Islet precursor cell (in vitro differentiated cells): Measurements from ENCODE around the gene SV2C.
"Not testable (repeated sequence)": the region's sequence is repeated elsewhere in the genome, so short reads cannot be mapped to it uniquely, and the experiment has no call there.

Experiments
- DNase-seq: peaks from one replicate; pipeline ENCODE4 v3.0.0-alpha.2; 2018

Gene SV2C, protein sequence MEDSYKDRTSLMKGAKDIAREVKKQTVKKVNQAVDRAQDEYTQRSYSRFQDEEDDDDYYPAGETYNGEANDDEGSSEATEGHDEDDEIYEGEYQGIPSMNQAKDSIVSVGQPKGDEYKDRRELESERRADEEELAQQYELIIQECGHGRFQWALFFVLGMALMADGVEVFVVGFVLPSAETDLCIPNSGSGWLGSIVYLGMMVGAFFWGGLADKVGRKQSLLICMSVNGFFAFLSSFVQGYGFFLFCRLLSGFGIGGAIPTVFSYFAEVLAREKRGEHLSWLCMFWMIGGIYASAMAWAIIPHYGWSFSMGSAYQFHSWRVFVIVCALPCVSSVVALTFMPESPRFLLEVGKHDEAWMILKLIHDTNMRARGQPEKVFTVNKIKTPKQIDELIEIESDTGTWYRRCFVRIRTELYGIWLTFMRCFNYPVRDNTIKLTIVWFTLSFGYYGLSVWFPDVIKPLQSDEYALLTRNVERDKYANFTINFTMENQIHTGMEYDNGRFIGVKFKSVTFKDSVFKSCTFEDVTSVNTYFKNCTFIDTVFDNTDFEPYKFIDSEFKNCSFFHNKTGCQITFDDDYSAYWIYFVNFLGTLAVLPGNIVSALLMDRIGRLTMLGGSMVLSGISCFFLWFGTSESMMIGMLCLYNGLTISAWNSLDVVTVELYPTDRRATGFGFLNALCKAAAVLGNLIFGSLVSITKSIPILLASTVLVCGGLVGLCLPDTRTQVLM

DNA sequence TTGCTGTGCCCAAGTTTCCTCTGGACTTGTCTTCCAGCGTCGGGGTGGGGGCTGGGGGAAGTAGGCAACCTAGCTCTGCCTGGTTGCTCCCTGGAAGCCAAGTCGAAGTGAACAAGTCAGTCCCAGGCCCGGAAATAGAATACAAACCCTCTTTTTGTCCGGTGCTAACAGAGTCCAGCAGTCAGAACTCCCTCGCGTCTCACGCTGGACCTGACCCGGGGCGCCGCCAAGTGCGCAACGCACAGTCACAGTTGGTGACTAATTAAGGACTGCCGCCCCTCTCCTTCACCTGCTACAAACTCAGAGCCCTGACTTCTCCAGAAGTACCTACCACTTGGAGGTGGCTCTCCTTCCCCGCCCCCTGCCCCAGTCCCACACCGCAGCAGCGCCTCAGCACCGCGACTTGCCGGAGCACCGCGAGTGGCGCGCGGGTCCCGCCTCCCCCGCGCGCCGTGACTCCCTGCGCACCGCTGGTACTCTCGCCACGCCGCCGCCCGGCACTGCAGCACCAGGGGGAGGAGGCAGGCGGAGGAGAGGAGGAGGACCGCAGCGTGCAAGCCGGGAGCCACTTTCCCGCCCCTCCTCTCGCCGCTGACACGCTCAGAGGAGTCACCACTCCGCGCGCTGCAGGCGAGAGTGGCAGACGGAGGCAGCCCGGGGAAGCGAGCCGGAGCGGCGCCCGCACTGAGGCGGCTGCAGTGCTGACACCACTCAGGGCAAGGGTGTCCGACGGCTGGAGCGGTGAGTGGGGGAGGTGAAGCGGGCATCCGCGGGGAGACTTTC lies at the start of gene SV2C:
TSS of gene SV2C (plus strand) at position 612 of the 783 bp plus-strand sequence. CDS start 48,368 bp downstream, outside the sequence.
- DNase-seq: peak; percentile 83

DNA sequence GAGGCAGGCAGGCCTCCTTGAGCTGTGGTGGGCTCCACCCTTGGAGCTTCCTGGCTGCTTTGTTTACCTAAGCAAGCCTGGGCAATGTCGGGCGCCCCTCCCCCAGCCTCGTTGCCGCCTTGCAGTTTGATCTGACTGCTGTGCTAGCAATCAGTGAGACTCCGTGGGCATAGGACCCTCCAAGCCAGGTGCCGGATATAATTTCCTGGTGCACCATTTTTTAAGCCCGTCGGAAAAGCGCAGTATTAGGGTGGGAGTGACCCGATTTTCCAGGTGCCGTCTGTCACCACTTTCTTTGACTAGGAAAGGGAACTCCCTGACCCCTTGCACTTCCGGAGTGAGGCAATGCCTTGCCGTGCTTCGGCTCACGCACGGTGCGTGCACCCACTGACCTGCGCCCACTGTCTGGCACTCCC lies 45.4 kb upstream of the SV2C start:
- DNase-seq: not testable (repeated sequence)

DNA sequence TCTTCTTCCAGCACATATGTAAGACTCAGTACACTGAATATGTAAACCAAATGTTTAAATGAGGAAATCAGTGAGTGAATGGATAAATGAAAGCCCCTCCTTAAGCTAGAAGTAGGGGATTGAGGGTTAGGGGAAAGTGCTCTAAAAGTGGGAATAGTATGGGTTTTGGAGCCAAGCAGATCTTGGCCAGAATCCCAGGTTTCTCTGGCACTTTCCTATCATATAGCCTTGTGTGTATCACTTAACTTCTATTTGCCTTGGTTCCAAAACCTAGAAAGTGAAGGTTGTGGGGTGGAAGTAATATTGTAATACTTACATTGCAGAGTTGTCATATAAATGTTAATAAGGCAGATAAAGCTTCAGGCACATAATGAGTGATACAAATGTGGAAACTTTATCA lies 45.0 kb upstream of the SV2C start:
- no peak for DNase-seq

DNA sequence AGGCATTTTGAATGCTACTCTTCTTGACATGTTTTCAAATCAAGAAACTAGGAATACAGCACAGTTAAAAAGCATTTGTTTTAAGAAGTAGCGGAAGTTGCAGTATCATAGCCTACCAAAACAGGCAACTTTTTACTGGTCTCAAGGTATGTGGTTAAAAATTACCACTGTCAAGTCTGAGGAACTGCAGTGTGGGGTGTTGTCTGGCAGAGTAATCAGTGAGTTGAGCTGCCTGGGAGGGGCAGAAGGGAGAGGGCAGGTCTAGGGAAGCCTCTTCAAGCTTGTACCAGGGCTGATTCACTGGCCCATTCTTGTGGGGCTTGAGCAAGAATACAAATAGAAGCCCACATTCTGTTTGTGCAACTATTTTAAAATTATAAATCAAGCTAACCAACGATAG lies 42.4 kb upstream of the SV2C start:
- no peak for DNase-seq

DNA sequence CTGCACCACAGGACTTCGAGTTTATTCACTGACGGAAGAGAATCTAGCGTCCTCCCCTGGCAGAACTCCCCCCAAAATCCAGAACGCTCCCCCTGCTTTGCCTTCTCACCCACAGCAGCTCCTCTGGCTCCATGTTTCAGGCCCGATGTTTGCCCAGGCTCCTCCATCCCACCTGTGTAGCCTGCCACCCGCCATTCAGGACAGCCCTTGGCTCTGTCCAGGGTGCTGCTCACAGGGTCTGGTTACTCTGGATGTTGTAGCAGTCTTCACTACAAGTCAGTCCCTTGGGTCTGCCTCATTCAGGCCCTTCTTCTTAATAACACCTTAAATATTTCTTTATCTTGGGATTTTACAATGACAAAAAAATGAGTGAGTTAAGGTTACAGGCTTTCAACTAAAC lies 41.3 kb upstream of the SV2C start:
- peak; percentile 82 for DNase-seq

DNA sequence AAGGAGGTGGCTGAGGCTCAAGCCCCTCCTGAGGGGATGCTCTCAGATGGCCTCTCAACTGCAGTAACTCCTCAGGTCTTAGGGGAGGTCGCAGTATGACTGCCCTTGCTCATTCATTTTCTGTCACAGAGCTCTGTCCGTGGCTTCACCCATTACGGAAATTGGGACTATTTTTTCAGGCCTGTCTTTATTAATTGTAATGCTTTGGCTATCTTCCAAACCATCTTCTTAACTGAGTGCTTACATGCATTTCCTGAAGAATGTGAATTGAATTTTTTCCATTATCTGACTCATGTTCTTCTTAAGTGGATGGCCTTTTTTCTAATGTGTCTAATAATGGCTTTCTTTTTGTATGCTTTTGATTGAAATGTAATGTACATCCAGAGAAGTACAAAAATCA lies 36.4 kb upstream of the SV2C start:
- DNase-seq: no peak

DNA sequence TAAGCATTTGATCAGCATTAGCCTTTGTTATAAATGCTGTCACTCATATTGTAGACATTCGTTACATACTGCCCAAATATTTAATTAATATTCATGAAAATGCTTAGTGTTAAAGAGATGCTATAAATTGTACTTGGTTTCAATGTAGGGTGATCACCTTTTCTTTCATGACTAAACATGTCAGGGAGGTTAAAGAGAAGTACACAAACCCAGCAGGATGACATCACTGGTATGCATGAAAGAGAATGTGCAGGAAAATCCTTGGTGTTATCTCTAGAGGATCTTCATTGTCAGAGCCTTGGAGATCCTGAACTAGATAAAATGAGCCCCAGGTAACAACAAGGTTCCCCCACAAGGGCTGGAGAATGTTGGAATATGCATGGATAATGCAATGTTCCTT lies 33.0 kb upstream of the SV2C start:
- no peak for DNase-seq

DNA sequence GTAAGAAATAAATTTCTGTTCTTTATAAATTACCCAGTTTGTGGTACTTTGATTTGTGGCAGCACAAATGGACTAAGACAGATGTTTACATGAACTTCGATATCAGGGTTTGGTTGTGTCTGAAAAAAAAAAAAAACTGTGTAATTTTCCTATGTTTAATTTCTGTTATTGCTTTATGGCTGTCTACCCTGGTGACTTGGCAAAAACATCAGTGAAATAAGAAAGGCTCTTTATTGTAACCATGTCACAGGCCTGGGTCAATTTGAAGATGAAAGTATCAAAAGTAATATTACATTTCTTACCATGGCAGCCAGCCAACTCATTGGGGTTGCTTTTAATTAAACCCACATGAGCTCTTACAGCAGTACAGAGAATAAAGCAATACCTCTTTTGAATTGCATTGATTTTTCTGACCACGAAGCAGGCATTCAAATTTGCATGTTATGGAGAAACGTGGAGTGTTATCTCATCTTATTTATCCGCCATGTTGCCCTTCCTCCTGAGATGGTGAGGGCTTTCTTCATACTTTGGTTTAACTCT lies 20.6 kb upstream of the SV2C start:
- no peak for DNase-seq

DNA sequence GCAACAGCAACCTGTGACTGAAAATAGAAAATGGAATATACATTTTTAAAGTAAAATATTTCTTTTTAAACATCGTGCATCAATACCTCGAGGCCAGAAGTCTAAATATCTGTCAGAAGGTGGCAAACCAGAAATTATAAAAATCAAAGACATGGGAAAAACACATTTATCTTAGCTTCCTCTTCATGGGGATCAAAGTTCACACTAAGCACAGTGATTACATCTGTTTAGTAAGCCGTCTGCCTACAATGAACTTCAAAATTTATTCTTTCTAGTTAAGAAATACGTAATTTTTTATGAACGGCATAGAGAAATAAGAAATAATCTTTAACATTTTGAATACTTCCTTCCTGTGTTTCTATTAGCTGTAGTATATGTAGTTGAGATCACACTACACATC lies 17.9 kb upstream of the SV2C start:
- no peak for DNase-seq

DNA sequence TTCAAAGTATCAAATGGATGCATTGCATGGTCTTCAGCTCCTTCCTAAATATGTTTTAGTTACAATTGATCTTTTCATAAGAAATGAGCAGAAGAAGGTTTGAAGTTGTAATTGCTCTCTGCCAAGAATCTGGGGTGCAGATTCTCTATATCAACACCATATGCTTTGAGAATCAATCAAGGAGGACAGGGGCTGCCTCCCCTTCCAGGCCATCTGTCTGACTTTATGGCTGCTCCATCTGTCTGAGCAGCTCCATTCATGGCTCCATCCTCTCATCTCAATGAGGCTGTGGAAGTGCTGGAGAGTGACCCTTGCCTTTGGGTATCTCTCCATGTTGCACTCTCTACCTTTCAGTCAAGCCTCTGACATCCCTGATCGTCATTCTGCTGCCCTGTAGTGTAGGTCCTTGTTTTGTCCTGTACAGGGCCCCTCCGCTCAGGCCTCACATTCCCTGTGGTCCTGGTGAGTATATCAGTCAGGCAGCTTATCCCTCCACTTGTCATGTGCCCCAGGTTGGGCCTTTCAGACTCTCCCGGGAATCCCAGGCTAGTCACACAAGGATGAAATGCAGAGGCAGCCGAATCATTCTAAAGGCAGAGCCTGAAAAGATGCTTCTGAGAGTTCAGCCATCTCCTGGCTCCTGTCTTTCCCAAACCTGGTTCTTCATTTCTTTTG lies 14.0 kb upstream of the SV2C start:
- no peak for DNase-seq

DNA sequence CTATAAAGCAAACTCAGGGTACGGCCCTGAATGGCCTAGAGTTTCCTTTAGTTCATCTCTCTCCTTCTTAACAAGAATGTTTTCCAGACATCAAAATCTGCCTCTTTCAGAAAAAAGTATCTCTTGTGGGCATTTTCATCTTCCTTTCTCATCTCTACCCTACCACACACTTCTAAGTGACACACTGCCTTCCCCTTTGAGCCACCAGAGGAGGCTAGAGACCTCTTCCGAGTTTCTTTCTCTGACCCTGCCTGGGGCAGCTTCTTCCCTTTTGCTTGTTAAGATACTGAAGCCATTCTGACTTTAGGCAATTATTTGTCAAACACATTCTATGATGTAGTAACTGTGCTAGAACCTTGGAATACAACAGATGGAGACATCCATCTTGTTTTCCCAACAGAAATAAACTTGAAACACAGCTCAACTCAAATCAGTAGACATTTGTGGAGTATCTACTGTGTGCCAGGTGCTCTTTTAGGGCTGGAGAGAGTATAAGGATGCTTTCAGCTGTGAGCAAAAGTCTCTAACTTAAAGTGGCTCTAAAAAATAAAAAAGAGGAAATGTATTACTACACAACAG lies 8.6 kb upstream of the SV2C start:
- DNase-seq: peak; percentile 65

DNA sequence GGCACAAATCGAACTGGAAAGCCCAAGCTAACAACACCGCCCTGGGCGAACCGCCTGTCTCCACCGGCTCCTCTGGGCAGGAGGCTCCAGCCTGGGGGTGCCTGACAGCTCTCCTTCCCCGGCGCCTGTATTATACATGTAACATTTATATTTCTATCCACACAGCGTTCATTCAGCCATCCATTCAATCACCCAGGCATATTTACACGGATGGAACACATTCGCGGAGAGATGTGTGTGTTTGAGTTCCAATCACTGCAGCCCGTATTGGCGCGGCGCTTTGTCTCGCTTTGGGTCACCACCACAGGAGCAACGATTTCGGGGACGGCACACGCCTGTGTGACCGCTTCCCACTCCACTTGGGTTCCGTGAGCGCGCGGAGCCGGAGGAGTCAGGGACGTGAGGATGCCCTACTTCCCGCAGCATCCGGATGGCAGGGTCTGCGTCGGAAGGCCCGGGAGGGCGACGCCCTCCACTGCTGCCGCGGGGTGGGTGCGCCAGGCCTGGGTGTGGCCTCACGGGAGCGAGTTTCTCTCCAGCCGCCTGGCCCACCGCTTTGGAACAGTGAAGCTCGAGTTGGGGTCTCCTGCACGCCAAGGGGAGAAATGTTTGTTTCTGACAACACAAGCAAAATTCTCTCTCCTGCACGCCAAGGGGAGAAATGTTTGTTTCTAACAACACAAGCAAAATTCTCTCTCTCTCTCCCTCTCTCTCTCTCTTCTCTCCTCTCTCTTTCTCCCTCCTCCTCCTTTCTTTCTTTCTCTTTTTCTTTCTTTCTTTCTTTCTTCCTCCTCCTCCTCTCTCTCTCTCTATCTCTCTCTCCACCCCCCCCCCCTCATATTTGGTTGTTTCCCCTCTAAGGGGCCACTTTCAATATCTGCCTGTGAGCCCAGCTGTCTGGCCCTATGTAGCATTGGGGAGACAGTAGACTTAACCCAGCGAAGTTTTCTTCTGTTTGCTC lies 1.1 kb upstream of the SV2C start:
- peak; percentile 56 for DNase-seq

DNA sequence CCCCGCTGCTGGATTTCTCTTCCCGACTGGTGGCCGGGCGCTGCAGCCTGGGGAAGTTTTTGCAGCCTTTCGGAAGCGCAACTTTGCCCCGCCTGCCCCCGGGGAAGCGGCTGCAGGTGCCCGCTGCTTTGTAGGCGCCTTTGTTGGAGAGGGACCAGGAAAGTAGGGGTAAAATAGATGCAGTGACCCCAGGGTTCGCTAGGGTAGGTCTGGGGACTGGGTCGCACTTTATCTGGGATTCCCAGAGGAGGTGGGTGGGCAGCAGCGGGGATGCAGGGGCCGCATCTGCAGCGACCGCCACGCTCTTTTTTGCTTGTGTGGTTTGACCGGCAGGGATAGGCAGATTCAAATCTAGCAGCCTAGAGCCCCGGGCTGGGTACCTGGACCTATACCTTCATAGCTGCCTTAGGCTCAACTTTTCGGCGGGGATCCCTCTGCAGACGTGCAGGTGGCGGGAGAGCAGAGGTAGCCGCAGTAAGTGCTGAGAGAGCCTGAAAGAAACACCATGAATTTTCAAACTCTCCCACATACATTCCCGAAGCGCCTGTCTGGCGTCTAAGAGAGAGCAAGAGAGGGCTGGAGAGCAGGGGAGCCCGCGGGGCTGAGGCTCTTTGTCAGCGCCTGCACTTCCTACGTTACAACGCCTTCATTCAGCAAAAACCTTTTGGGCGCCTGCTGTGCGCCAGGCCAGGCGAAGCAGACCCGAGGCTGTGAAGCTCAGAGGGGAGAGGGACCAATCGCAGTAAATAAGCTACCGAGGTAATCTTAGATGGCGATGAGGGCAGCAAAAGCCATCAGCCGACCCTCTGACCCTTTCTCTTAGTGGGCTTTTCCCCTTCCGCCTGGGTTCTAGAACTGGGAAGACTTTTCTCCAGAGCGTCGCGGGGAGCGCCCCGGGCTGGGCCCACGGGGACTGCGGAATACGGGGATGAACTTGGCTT lies 642 bp downstream of the SV2C start:
- DNase-seq: peak; percentile 82

DNA sequence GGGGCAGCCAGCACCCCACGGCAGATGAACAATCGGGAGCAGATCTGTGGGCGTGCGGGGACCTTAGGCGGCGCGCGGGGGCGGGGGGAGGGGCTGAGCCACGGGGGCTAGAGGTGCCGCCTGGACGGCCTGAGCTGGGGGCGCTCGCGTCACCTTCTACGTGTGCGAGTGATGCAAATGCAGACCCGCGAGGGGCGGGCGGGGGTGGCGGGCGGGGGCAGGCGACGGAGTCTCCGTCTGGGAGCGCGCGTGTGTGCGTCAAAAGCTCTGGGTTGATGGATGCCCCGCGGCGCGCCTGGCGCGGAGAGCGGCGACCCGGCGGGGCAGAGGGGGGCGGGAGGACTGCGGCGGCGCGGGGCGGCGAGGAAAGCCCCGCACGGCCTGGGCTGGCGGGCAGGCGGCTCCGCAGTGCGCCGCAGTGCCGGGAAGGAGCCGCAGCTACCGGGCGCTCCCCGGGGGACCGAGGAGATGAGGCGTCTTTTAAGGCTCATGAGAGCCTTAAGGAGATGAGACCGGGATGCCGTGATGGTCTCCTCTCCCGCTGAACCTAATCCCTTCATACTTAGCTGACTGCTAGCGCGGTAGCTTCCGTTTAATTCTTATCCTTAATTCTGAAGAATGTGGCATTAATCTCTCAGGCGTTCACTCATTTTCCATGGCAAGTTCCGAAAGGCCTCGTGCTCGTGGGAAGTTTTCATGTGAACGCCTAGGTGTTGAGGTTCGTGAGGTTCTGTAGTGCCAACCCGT lies 1.5 kb downstream of the SV2C start:
- peak; percentile 83 for DNase-seq

DNA sequence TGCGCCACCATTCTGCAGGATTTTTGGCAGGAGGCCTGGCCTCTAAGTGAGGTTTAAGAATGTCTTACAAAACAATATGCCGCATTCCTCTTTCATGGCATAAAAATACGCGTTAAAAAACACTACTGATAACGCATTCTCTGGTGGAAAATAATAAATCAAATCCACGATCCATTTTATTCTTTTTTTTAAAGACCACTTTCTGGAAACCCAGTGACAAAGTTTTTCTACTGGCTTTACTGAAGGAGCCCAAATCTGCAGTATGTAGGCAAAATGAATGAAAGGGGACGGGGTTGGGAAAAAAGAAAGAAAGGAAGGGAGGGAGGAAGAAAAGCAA lies 2.0 kb downstream of the SV2C start:
- DNase-seq: no peak

DNA sequence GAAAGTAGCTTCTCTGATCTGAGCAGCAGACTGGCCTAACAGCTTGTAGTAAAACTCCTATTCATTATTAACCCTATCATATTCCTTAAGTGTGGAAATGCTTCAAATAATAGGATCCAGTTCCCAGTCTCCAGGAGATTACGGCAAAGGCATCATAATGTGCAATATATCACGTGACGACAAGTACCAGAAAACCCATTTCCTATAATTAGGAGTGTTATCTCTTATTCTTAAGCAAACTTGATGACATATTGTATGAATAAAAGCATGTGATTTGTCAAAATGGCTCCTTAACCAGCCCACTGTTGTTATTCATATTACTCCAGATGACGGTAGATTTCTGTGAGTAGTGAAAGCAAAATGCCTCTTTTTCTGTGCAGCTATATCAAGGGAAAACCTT lies 2.9 kb downstream of the SV2C start:
- DNase-seq: no peak

DNA sequence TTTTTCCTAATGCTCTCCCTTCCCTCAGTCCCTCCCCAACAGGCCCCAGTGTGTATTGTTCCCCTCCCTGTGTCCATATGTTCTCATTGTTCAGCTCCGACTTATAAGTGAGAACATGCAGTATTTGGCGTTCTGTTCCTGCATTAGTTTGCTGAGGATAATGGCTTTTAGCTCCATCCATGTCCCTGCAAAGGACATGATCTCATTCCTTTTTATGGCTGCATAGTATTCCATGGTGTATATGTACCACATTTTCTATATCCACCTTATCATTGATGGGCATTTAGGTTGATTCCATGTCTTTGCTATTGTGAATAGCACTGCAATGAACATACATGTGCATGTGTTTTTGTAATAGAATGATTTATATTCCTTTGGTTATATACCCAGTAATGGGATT lies 6.0 kb downstream of the SV2C start:
- not testable (repeated sequence) for DNase-seq

DNA sequence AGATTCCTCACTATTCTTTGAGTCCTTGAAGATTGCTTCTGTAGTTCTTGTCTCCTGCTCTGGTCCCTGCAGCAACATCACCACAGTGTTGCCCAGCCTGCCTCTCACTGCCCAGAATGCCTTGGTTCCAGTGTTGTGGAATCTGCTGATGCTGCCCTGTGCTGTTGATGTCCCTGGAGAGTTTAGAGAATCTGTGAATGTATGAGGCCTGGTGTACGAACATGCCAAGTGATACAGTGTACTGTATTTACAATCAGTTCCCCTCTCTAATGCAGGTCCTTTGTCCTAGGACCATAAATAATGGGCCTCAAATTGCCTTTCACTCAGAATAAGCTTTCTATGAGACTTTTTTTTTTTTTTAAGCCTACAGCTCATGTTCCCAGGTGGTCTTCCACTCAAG lies 8.2 kb downstream of the SV2C start:
- DNase-seq: no peak

DNA sequence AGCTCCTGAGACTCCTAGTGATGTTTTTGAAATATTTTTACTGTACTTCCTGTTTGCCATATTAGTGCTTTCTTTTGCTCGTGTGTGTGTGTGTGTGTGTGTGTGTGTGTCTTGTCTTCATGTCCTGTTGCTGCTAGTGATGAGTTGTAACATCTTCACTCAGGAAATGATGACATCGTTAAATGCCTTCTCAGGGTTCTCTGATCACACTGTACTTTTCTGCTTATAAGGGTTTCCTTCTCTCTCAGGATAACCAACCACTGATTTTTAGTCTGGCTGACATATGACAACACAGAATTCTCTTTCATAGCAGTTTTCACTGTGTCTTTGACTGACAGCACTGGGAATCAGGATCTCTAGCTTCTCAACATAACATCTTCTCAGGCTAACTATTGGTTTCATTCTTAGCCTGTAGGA lies 16.1 kb downstream of the SV2C start:
- DNase-seq: no peak
